ENCODE data around the gene HYDIN. TPM values are rescaled to one million over a fixed set of nuclear protein-coding genes. Genes with fewer than 3 reads are reported as not detected.

Gene HYDIN
- total RNA-seq, 4 donors from 2014 or later = 0.35 to 10.3 (median 4.3) TPM

DNA sequence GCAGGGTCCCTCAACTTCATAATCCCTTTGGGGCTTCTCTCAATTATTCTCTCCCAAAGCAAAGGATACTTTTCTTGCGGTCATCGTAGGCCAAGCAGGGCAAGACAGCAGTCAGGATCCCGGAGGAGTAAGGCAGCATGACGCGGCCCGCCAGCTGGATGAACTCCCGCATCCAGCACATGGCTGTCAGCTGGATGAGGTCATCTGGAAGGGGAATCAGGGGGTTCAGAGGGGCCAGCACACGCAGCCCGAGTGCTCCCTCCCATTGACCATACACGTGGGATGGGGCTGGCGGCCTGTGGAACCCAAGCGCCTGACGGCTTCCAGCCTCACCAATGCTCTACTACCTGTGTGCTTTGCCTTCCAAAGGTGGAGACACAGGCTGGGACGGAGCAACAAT lies 448.7 kb downstream of the HYDIN start:
- H3K27me3 ChIP-seq = no peaks in the 10 kb centered on the region
- H3K36me3 ChIP-seq = peaks cover 0 to 89% of the 10 kb centered on the region in 2 donors
- 80 to 100% methylated on average over 1 to 3 of the region's 14 CpGs for WGBS, 2 donors (ENCODE audit: low coverage in 1 of 2)
- TF ChIP-seq EP300 (IDR thresholded peaks at IDR 0.05) (no peak), POLR2AphosphoS5 (IDR thresholded peaks at IDR 0.05) (no peak), POLR2A (IDR thresholded peaks at IDR 0.05) (no peak)
- TF ChIP-seq, protein P1, sequence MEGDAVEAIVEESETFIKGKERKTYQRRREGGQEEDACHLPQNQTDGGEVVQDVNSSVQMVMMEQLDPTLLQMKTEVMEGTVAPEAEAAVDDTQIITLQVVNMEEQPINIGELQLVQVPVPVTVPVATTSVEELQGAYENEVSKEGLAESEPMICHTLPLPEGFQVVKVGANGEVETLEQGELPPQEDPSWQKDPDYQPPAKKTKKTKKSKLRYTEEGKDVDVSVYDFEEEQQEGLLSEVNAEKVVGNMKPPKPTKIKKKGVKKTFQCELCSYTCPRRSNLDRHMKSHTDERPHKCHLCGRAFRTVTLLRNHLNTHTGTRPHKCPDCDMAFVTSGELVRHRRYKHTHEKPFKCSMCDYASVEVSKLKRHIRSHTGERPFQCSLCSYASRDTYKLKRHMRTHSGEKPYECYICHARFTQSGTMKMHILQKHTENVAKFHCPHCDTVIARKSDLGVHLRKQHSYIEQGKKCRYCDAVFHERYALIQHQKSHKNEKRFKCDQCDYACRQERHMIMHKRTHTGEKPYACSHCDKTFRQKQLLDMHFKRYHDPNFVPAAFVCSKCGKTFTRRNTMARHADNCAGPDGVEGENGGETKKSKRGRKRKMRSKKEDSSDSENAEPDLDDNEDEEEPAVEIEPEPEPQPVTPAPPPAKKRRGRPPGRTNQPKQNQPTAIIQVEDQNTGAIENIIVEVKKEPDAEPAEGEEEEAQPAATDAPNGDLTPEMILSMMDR (IDR thresholded peaks at IDR 0.05) = no peak
- no peaks in the 10 kb centered on the region for H3K9me3 ChIP-seq
- peaks cover 0 to 13% (median 0%) of the 10 kb centered on the region in 3 donors for H3K4me1 ChIP-seq
- no peak overlapping the region for H3K4me3 ChIP-seq
- H3K27ac ChIP-seq = no peak overlapping the region
- no peak for ATAC-seq

DNA sequence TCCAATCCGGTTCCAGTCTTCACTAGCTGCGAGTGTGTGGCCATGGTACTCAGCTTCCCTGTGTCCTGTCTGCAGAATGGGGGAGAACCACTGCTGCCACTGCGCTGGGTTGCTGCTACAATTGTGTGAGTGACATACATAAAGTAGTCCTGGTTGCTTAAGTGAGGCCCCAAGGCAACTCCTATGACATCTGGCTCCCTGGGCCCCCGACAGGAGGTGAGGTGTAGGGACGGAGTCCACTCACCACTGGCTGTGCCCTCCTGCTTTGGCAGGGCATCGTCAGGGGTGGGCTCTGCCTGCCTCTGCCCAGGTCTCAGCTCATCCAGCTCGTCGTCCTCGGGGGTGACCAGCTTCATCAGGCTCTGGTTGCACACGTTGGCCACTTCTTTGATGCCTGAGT lies 450.0 kb downstream of the HYDIN start:
- Histone ChIP-seq H3K9me3 (no peaks in the 10 kb centered on the region), H3K4me1 (peaks cover 0 to 13% (median 0%) of the 10 kb centered on the region in 3 donors), H3K27ac (no peak overlapping the region), H3K36me3 (peaks cover 0 to 77% of the 10 kb centered on the region in 2 donors), H3K4me3 (no peak overlapping the region), H3K27me3 (no peaks in the 10 kb centered on the region)
- no peak for ATAC-seq
- TF ChIP-seq, protein P1 (IDR thresholded peaks at IDR 0.05) = no peak
- TF ChIP-seq EP300 (IDR thresholded peaks at IDR 0.05) (no peak), POLR2A (IDR thresholded peaks at IDR 0.05) (no peak), POLR2AphosphoS5 (IDR thresholded peaks at IDR 0.05) (no peak)
- 100% methylated on average over 2 of the region's 10 CpGs; no CpG with 5 or more reads in 1 of the 2 donors for WGBS, 2 donors (ENCODE audit: low coverage in 1 of 2)

DNA sequence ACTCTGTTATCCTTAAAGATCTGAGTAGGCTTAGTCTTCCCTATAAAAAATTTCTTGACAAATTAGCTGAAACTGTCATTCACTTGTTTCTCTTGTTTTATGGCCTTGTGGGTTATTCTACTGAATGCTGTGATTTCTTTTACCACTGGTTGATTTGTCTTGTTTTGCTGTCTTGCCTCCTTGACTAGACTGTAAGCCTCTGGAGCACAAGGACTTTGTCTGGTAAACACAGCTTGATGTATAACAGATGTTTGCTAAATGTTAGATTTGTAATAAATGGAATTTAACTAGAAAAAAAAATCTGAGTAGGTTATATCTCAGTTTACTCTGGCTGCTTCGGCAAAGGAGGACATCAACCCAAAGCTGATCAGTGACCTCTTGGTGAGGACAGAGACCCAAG lies 451.2 kb downstream of the HYDIN start:
- H3K27me3 ChIP-seq = no peaks in the 10 kb centered on the region
- no peak for TF ChIP-seq POLR2A (IDR thresholded peaks at IDR 0.05)
- TF ChIP-seq POLR2AphosphoS5 (IDR thresholded peaks at IDR 0.05) = no peak
- TF ChIP-seq EP300 (IDR thresholded peaks at IDR 0.05) = no peak
- TF ChIP-seq, protein P1 (IDR thresholded peaks at IDR 0.05) = no peak
- peak overlapping the region in 3 of 4 donors; percentile 23 to 38 (median 36) for H3K27ac ChIP-seq
- peaks cover 0 to 73% of the 10 kb centered on the region in 2 donors for H3K36me3 ChIP-seq
- no peak for ATAC-seq
- 44 to 55% methylated on average over 1 of the region's 1 CpG for WGBS, 2 donors (ENCODE audit: low coverage in 1 of 2)
- peaks cover 0 to 13% (median 0%) of the 10 kb centered on the region in 3 donors for H3K4me1 ChIP-seq
- no peak overlapping the region for H3K4me3 ChIP-seq
- H3K9me3 ChIP-seq = no peaks in the 10 kb centered on the region

DNA sequence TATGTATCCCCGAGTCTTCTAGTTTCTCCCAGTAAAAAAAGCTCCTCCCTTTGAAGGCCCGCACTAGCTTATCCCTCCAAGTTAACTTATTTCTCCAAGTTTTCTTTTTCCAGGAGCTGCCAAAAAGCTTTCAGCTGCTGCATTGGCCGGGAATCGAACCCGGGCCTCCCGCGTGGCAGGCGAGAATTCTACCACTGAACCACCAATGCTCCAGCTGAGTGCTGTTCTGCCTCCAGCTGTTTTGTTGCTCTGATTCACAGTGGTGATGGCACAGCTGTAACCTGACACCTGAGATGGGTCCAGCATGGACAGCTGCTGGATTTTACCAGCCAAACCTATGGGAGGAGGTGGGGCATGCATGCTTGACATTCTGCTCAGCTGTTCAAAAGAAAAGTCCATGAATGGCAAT lies 451.6 kb downstream of the HYDIN start:
- Histone ChIP-seq H3K4me3 (no peak overlapping the region), H3K27ac (peak overlapping the region in 3 of 4 donors; percentile 23 to 38 (median 36)), H3K4me1 (peaks cover 0 to 13% (median 0%) of the 10 kb centered on the region in 3 donors), H3K36me3 (peaks cover 0 to 73% of the 10 kb centered on the region in 2 donors), H3K9me3 (no peaks in the 10 kb centered on the region), H3K27me3 (no peaks in the 10 kb centered on the region)
- TF ChIP-seq EP300 (IDR thresholded peaks at IDR 0.05) (no peak), POLR2AphosphoS5 (IDR thresholded peaks at IDR 0.05) (peak; percentile 31), POLR2A (IDR thresholded peaks at IDR 0.05) (no peak)
- TF ChIP-seq, protein P1 (IDR thresholded peaks at IDR 0.05) = peak in 1 of 4 experiments; percentile 8
- peak; percentile 86 for ATAC-seq
- WGBS, 2 donors (ENCODE audit: low coverage in 1 of 2) = 8 to 11% methylated on average over 8 of the region's 8 CpGs

DNA sequence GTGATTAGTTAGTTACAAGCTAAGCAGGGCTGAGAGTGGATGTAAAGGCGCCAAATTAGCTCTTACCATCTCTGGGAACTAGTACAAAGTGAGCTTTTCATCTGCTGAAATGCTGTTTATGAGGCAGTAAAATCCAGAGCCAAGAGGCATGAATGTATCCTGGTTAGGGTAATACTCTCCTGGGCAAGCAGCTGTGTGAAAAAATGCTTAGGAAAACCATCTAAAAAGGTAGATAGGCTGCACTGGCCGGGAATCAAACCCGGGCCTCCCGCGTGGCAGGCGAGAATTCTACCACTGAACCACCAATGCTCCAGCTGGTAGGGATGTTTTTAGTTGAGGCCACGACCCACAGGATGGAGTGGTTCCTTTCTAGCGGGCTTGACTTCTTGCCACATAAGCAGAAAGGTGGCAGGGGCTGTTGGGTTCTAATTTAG lies 452.5 kb downstream of the HYDIN start:
- Histone ChIP-seq H3K36me3 (peaks cover 0 to 73% of the 10 kb centered on the region in 2 donors), H3K9me3 (no peaks in the 10 kb centered on the region), H3K27ac (peak overlapping the region in 1 of 4 donors; percentile 36), H3K27me3 (no peaks in the 10 kb centered on the region), H3K4me3 (no peak overlapping the region), H3K4me1 (peaks cover 0 to 13% (median 0%) of the 10 kb centered on the region in 3 donors)
- ATAC-seq = no peak
- 80 to 87% methylated on average over 6 to 7 of the region's 8 CpGs for WGBS, 2 donors (ENCODE audit: low coverage in 1 of 2)
- TF ChIP-seq EP300 (IDR thresholded peaks at IDR 0.05) (no peak), POLR2AphosphoS5 (IDR thresholded peaks at IDR 0.05) (no peak)
- TF ChIP-seq, protein P1 (IDR thresholded peaks at IDR 0.05) = no peak

All from gastroesophageal sphincter (tissue), 4 donors.